Measurements from ENCODE around the gene TET1. TPM values are rescaled to one million over a fixed set of nuclear protein-coding genes. Genes with fewer than 3 reads are reported as not detected.

TET1 gene
- total and polyA plus RNA-seq, 9 of the 15 experiments (the other 6 are each of a cell fraction or from before 2014, with no cell fraction given), result 2.6 to 21.3 (median 11.6) TPM

- no peaks in the 10 kb centered on the region for H4K20me1 ChIP-seq (replicated peaks; ENCODE audit: control insufficient read depth, insufficient read depth, low read length)
- in situ Hi-C loops (cut with MboI), result no loop called here
- no peak overlapping the region for H3K4me3 ChIP-seq
- no peak overlapping the region for H3K9ac ChIP-seq (ENCODE audit: insufficient read depth in 1 of 2, low read depth in 2 of 2, low read length in 2 of 2)
- no peaks in the 10 kb centered on the region for H3K9me1 ChIP-seq (ENCODE audit: control insufficient read depth, insufficient read depth, low read length)
- H3K36me3 ChIP-seq (ENCODE audit: control insufficient read depth, insufficient read depth, low read length), result peaks cover 14% of the 10 kb centered on the region; the same call in 1 of the 3 replicates
- H3K27me3 ChIP-seq (ENCODE audit: control insufficient read depth in 2 of 2, insufficient read depth in 2 of 2, low read length in 2 of 2), result no peaks in the 10 kb centered on the region
- intact Hi-C loops (cut with micrococcal nuclease), result no loop called here
- DNase-seq (ENCODE audit: extremely low read depth in 1 of 4, low spot score in 3 of 4), result no peak
- no TSS peak for BruUV-seq (replicated peaks)
- TF ChIP-seq RCOR1 (IDR thresholded peaks at IDR 0.05; ENCODE audit: borderline replicate concordance in 1 of 2, low read depth in 2 of 2, low read length in 2 of 2) (0 out of 4 replicates have a peak, but pooled peaks of 1 of the 2 experiments have one; percentile 24), CBFA2T3 (IDR thresholded peaks at IDR 0.05) (peak; percentile 29; the same call in 1 of the 2 replicates), ESRRB (CRISPR knock-in tag; IDR thresholded peaks at IDR 0.05; ENCODE audit: borderline replicate concordance) (no peak), DNMT1 (IDR thresholded peaks at IDR 0.05) (no peak), RNF219 (CRISPR knock-in tag; IDR thresholded peaks at IDR 0.05) (no peak), KDM1A (IDR thresholded peaks at IDR 0.05) (peak in 1 of 2 experiments; percentile 18; a peak in 1 of 4 replicates), FOXA1 (IDR thresholded peaks at IDR 0.05; ENCODE audit: borderline replicate concordance) (no peak), HDAC3 (IDR thresholded peaks at IDR 0.05; ENCODE audit: borderline replicate concordance, partially characterized antibody) (peak; percentile 16), ZC3H11A (IDR thresholded peaks at IDR 0.05; ENCODE audit: low read depth, low read length) (no peak), E2F8 (IDR thresholded peaks at IDR 0.05; ENCODE audit: low read depth, partially characterized antibody) (no peak)
- H3K9me3 ChIP-seq (replicated peaks; ENCODE audit: control insufficient read depth, insufficient read depth, low read depth, low read length), result no peaks in the 10 kb centered on the region
- ATAC-seq, result no peak
- H3K4me1 ChIP-seq (replicated peaks in 1 of 2; ENCODE audit: control insufficient read depth in 2 of 2, insufficient read depth in 2 of 2, low read length in 2 of 2), result peaks cover 5 to 6% of the 10 kb centered on the region in 2 experiments; a peak in 2 of 5 replicates
- H2AFZ ChIP-seq (ENCODE audit: low read depth, low read length), result no peak overlapping the region
- WGBS (ENCODE audit: insufficient coverage, low coverage, missing lambda C conversion rate), result 0% methylated on average over 1 of the region's 1 CpG
- no peak for FAIRE-seq
- no peak overlapping the region for H3K27ac ChIP-seq (ENCODE audit: extremely low read depth, low read depth, low read length)
- no peak overlapping the region for H3K4me2 ChIP-seq (ENCODE audit: insufficient read depth, low read length)
- POLR2A ChIA-PET, result interaction anchor here (0.6 to 1.5 kb wide), 5 partner anchors 11 to 103 kb away, joined by 3 to 6 read pairs (median 4); partner anchors contain the start of gene CCAR1
- CTCF ChIA-PET (ENCODE audit: low intra/inter-chr PET ratio), result no interaction called here
- no peaks in the 10 kb centered on the region for H3K79me2 ChIP-seq (ENCODE audit: control insufficient read depth, insufficient read depth, low read length)
Measured at GRCh38 chr10:68618234-68618633, 58.1 kb downstream of the TET1 start.

All from K562 (cell line).